KBM-7 (cell line): ENCODE measurements around the gene MAP1LC3A.

ENCODE experiments used
- DNase-seq: peaks from one replicate; pipeline ENCODE4 v3.0.0-alpha.2; 2015
- in situ Hi-C: fragments of 300-500 bp; cut with MboI; formaldehyde crosslinking; loops from 2 replicates; pipeline ENCODE4 v1.14.3; 2020; ENCODE audit warnings: low sequenced_read_pairs, low pct_unique_long_range_greater_than_20kb, mixed read lengths

MAP1LC3A gene

GRCh38 chr20:34582221-34582620, 23.7 kb downstream of the MAP1LC3A start:
- no peak for DNase-seq
- in situ Hi-C loops: no loop called here

GRCh38 chr20:34582911-34583310, 24.4 kb downstream of the MAP1LC3A start:
- DNase-seq: no peak
- in situ Hi-C loops: no loop called here

DNA sequence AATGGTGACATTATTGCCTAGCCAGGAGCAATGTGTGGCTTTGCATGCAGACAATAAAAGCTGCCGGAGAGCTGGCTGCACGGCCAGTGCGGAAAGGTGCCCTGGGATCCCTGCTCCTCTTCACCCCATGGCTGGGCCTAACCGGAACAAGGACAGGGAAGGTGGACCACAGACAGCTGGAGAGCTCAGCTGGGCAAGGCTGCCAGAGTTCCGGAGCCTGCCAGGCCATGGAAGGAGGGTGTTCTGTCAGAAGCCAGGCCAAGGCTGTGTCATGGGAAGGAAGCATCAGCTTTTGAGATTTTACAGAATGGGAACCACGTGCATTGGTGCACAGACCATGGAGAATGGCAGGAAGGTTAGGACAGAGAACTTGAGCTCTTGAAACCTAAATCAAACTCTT, 25.0 kb downstream of the MAP1LC3A start:
- DNase-seq: no peak
- in situ Hi-C loops: no loop called here

- no peak for DNase-seq
- in situ Hi-C loops: no loop called here
Measured at GRCh38 chr20:34585019-34585418, 26.5 kb downstream of the MAP1LC3A start.

GRCh38 chr20:34586488-34587163, 28.1 kb downstream of the MAP1LC3A start:
- no peak for DNase-seq
- in situ Hi-C loops: no loop called here

GRCh38 chr20:34595377-34596184, 37.1 kb downstream of the MAP1LC3A start:
- in situ Hi-C loops: no loop called here
- DNase-seq: no peak

- DNase-seq: no peak
- in situ Hi-C loops: no loop called here
Measured at GRCh38 chr20:34600892-34601653, 42.6 kb downstream of the MAP1LC3A start.

DNA sequence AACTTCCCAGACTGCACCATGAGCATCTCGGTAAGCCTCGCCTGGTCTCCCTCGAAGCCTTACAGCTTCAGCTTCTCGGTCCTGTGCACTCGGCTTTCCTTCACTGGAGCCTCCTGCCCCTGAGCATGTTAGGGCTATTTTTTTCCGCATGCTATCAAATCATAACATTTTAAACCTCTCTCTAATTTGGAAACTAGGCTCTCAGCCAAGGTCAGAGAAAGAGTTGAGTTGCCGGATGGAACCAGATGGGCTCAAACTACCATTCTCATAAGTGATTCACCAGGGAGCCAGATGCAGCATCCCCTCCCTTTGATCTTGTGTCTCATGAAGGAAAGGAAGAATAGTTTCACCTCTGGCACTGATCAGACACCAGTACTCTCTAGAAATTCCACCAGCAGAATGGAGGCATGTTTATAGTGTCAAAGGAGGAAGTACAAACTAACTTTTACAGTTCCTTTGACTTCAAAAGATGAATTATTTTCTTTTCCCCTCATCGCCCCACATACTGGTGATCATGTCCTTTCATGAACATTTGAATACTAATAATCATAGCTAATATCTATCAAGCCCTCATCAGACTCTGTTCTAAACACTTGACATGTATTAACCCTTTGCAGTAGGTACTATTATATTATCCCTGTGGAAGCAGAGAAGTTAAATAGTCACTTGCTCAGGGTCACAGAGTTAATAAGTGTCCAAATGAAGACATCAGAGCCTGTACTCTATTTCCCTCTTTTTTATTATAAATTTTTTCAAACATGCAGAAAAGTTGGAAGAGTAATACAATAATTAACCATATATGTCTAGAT, 46.7 kb downstream of the MAP1LC3A start:
- in situ Hi-C loops: no loop called here
- no peak for DNase-seq

DNA sequence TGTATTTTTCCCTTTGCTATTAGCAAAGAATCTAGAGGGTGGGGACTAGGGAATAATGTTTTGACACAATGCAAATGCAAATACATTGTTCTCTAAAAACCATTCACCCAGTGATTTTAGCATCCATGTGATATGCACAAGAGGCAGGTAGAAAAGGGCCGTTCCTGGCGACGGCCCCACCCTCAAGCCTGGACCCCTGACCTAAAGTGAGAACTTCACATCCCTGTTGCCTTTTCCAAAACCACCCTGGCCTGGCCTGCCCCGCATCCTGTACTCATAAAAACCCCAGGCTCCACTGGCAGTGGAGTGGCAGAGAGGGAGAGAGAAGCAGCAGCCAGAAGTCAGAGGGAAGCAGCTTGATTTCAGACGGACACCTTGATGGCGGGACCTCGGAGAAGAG, 48.5 kb downstream of the MAP1LC3A start:
- in situ Hi-C loops: no loop called here
- no peak for DNase-seq
